ENCODE measurements around the gene TOR4A. TPM values are rescaled to one million over a fixed set of nuclear protein-coding genes. Genes with fewer than 3 reads are reported as not detected.
A peak's percentile ranks its signal among the peaks of the same experiment; 100 is the strongest.

TOR4A gene
- total and polyA plus RNA-seq, 2 donors (not counting 1 experiment from before 2014, with no cell fraction given): 8.3 to 15.3 TPM

- no peaks in the 10 kb centered on the region for H3K9me3 Mint-ChIP-seq (ENCODE audit: insufficient read depth)
- peaks cover 20% of the 10 kb centered on the region for H3K79me2 ChIP-seq (ENCODE audit: control insufficient read depth, insufficient read depth, low read length)
- TF ChIP-seq EZH2 (IDR thresholded peaks at IDR 0.05; ENCODE audit: borderline replicate concordance, insufficient read depth, low read depth, low read length, poor library complexity, severe bottlenecking) (no peak), CTCF (IDR thresholded peaks at IDR 0.05) (no peak)
- H3K27me3 Mint-ChIP-seq: no peaks in the 10 kb centered on the region
- POLR2A ChIA-PET: interaction anchor here (1.3 kb wide), 1 partner anchor 11 kb away, joined by 4 read pairs; no protein-coding TSS in a partner anchor
- intact Hi-C loops (cut with micrococcal nuclease): no loop called here
- no peaks in the 10 kb centered on the region for H3K27me3 ChIP-seq (replicated peaks in 1 of 4; ENCODE audit: control extremely low read depth in 1 of 4, control insufficient read depth in 3 of 4, insufficient read depth in 4 of 4, low read length in 3 of 4)
- no peaks in the 10 kb centered on the region for H3K9me3 ChIP-seq (ENCODE audit: control extremely low read depth in 1 of 3, control insufficient read depth in 2 of 3, insufficient read depth in 1 of 3, low read length in 2 of 3)
- H3K4me3 ChIP-seq (ENCODE audit: control extremely low read depth in 1 of 5, extremely low read depth in 1 of 5, insufficient read depth in 1 of 5, low read depth in 2 of 5, low read length in 4 of 5): no peak overlapping the region
- ATAC-seq (ENCODE audit: low read depth): no peak
- peak overlapping the region; percentile 100 for H3K4me2 ChIP-seq (replicated peaks; ENCODE audit: low read depth, low read length, poor library complexity, severe bottlenecking)
- CTCF ChIA-PET: interaction anchor here (1.1 kb wide), 1 partner anchor 10 kb away, joined by 3 read pairs; no protein-coding TSS in a partner anchor
- H2AFZ ChIP-seq (ENCODE audit: insufficient read depth, low read depth, low read length, poor library complexity, severe bottlenecking): no peak overlapping the region
- peaks cover 25% of the 10 kb centered on the region for H4K20me1 ChIP-seq (ENCODE audit: control insufficient read depth, insufficient read depth, low read length, poor library complexity, severe bottlenecking)
- peak overlapping the region; percentile 83 for H3K9ac ChIP-seq (ENCODE audit: low read length)
- 95% methylated on average over 139 of the region's 139 CpGs for WGBS (ENCODE audit: insufficient coverage)
- peaks cover 49% of the 10 kb centered on the region for H3K4me1 Mint-ChIP-seq
- H3K36me3 ChIP-seq (replicated peaks in 1 of 2; ENCODE audit: control extremely low read depth in 1 of 2, control insufficient read depth in 1 of 2, extremely low read depth in 1 of 2, insufficient read depth in 2 of 2, low read length in 1 of 2): peaks cover 0 to 12% of the 10 kb centered on the region in 2 experiments
- DNase-seq: peak; percentile 27
- H3K27ac Mint-ChIP-seq: no peak overlapping the region
- H3K4me3 Mint-ChIP-seq: no peak overlapping the region
- H3K27ac ChIP-seq (ENCODE audit: low read length in 2 of 2): peak overlapping the region in 1 of 2 donors; percentile 79
- peaks cover 36 to 64% of the 10 kb centered on the region in 2 donors for H3K4me1 ChIP-seq (ENCODE audit: control insufficient read depth in 2 of 2, insufficient read depth in 2 of 2, low read length in 2 of 2)
Observed at GRCh38 chr9:137278721-137279711, 1.5 kb downstream of the TOR4A start.

Data from B cell (primary cell).